ENCODE results near the gene ATP6V0E1. TPM values are rescaled to one million over a fixed set of nuclear protein-coding genes. Genes with fewer than 3 reads are reported as not detected.

The ATP6V0E1 gene
- total and polyA plus RNA-seq, 2 of the 4 experiments (the other 2 are of a cell fraction), result 258 to 277 TPM

- Histone ChIP-seq H2BK20ac (ENCODE audit: low read depth, low read length) (peak overlapping the region; percentile 95), H2BK120ac (ENCODE audit: low read depth, low read length) (peak overlapping the region; percentile 95), H3K9ac (ENCODE audit: low read depth, low read length) (peak overlapping the region; percentile 5; the same call in 1 of the 2 replicates), H2AFZ (replicated peaks; ENCODE audit: low read length, poor library complexity) (peak overlapping the region; percentile 73), H4K5ac (ENCODE audit: low read depth, low read length) (peak overlapping the region; percentile 89), H3K23ac (ENCODE audit: low read depth, low read length) (peak overlapping the region; percentile 94), H3K9me3 (ENCODE audit: control insufficient read depth, insufficient read depth, low read length) (peaks cover 7% of the 10 kb centered on the region), H3K18ac (ENCODE audit: low read depth, low read length) (peak overlapping the region; percentile 92), H3K4me3 (ENCODE audit: insufficient read depth, low read depth, low read length) (no peak overlapping the region), H3K14ac (replicated peaks; ENCODE audit: low read depth, low read length) (peak overlapping the region; percentile 79), H3K27ac (ENCODE audit: insufficient read depth, low read length) (peak overlapping the region; percentile 87), H4K20me1 (ENCODE audit: insufficient read depth, low read length) (no peaks in the 10 kb centered on the region), H3K4me2 (ENCODE audit: low read depth, low read length) (peak overlapping the region; percentile 30; the same call in 1 of the 2 replicates), H2AK5ac (ENCODE audit: low read depth, low read length) (peak overlapping the region; percentile 59), H3K27me3 (ENCODE audit: control insufficient read depth, insufficient read depth, low read length) (no peaks in the 10 kb centered on the region), H2AK9ac (replicated peaks; ENCODE audit: low read depth, low read length, poor library complexity) (peak overlapping the region; percentile 83), H3K79me1 (ENCODE audit: low read depth in 1 of 2, low read length in 2 of 2) (peaks cover 0 to 1% of the 10 kb centered on the region in 2 experiments; a peak in 2 of 4 replicates), H4K91ac (ENCODE audit: insufficient read depth, low read depth, low read length) (peak overlapping the region; percentile 95), H3K4me1 (ENCODE audit: control insufficient read depth, insufficient read depth, low read length) (peaks cover 9% of the 10 kb centered on the region), H3K56ac (ENCODE audit: extremely low read depth, insufficient read depth, low read length) (peak overlapping the region; percentile 47), H4K8ac (ENCODE audit: low read depth in 2 of 2, low read length in 2 of 2) (peak overlapping the region; percentile 37 to 94; a peak in 3 of 4 replicates), H2BK5ac (ENCODE audit: low read depth, low read length, poor library complexity, severe bottlenecking) (peak overlapping the region; percentile 89), H3K4ac (ENCODE audit: low read depth, low read length) (peak overlapping the region; percentile 92), H2BK15ac (ENCODE audit: low read depth, low read length) (peak overlapping the region; percentile 45; the same call in 2 of the 3 replicates), H3K36me3 (ENCODE audit: control insufficient read depth, insufficient read depth, low read length) (no peaks in the 10 kb centered on the region), H3K9me1 (ENCODE audit: insufficient read depth, low read length) (no peaks in the 10 kb centered on the region)
- in situ Hi-C loops (cut with MboI; ENCODE audit: low sequenced_read_pairs), result no loop called here
- POLR2A ChIA-PET (ENCODE audit: unreplicated experiment), result interaction anchor here (0.9 kb wide), 1 partner anchor 8 kb away, joined by 3 read pairs; no protein-coding TSS in a partner anchor
- ATAC-seq (ENCODE audit: low read depth) (peak; percentile 95), DNase-seq (peak; percentile 90)
- CTCF ChIA-PET, result interaction anchor here (1.0 to 1.5 kb wide), 2 partner anchors 9 to 58 kb away, joined by 3 to 4 read pairs; partner anchors contain the start of gene ATP6V0E1
- dilution Hi-C loops (cut with HindIII; ENCODE audit: low sequenced_read_pairs, unreplicated experiment), result no loop called here
- no CpG with 5 or more reads among the region's 7 CpGs for WGBS, 2 experiments (ENCODE audit: extremely low coverage in 2 of 2, insufficient read length in 1 of 2)
- BruUV-seq (replicated peaks), result no TSS peak
- intact Hi-C loops (cut with micrococcal nuclease), result loop anchor here (1.0 kb wide), 1 partner anchor 9 kb away; no protein-coding TSS in a partner anchor
- TF ChIP-seq CHD1 (IDR thresholded peaks at IDR 0.05; ENCODE audit: low read depth, low read length) (no peak), RFX5 (IDR thresholded peaks at IDR 0.05; ENCODE audit: low read depth, low read length) (no peak), MAZ (IDR thresholded peaks at IDR 0.05; ENCODE audit: borderline replicate concordance, low read depth, low read length) (no peak), MAFK (IDR thresholded peaks at IDR 0.05; ENCODE audit: low read depth, low read length) (no peak), SMC3 (IDR thresholded peaks at IDR 0.05; ENCODE audit: low read depth, low read length) (no peak), CEBPB (IDR thresholded peaks at IDR 0.05; ENCODE audit: low read depth, low read length) (no peak), POLR2A (IDR thresholded peaks at IDR 0.05; ENCODE audit: low read depth, low read length) (no peak), MXI1 (IDR thresholded peaks at IDR 0.05; ENCODE audit: borderline replicate concordance, low read depth, low read length) (no peak), BHLHE40 (IDR thresholded peaks at IDR 0.05; ENCODE audit: low read depth, low read length) (no peak; the same call in 1 of the 2 replicates), RAD21 (IDR thresholded peaks at IDR 0.05; ENCODE audit: low read length) (no peak), RCOR1 (IDR thresholded peaks at IDR 0.05; ENCODE audit: insufficient replicate concordance, low read length) (peak; percentile 74), FOS (IDR thresholded peaks at IDR 0.05; ENCODE audit: low read depth, low read length) (0 out of 2 replicates have a peak, but pooled peaks have one; percentile 1), NFE2L2 (IDR thresholded peaks at IDR 0.05; ENCODE audit: low read depth, low read length) (no peak)
- TF ChIP-seq, protein P1, sequence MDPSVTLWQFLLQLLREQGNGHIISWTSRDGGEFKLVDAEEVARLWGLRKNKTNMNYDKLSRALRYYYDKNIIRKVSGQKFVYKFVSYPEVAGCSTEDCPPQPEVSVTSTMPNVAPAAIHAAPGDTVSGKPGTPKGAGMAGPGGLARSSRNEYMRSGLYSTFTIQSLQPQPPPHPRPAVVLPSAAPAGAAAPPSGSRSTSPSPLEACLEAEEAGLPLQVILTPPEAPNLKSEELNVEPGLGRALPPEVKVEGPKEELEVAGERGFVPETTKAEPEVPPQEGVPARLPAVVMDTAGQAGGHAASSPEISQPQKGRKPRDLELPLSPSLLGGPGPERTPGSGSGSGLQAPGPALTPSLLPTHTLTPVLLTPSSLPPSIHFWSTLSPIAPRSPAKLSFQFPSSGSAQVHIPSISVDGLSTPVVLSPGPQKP (IDR thresholded peaks at IDR 0.05; ENCODE audit: borderline replicate concordance, low read depth, low read length), result no peak
- TF ChIP-seq, protein P2, sequence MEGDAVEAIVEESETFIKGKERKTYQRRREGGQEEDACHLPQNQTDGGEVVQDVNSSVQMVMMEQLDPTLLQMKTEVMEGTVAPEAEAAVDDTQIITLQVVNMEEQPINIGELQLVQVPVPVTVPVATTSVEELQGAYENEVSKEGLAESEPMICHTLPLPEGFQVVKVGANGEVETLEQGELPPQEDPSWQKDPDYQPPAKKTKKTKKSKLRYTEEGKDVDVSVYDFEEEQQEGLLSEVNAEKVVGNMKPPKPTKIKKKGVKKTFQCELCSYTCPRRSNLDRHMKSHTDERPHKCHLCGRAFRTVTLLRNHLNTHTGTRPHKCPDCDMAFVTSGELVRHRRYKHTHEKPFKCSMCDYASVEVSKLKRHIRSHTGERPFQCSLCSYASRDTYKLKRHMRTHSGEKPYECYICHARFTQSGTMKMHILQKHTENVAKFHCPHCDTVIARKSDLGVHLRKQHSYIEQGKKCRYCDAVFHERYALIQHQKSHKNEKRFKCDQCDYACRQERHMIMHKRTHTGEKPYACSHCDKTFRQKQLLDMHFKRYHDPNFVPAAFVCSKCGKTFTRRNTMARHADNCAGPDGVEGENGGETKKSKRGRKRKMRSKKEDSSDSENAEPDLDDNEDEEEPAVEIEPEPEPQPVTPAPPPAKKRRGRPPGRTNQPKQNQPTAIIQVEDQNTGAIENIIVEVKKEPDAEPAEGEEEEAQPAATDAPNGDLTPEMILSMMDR (conservative IDR thresholded peaks at IDR 0.05; ENCODE audit: low read depth, low read length), result no peak
Observed at GRCh38 chr5:173041881-173042762, 58.6 kb downstream of the ATP6V0E1 start.
